H9 (cell line): ENCODE results near the gene OBP2B. TPM values are rescaled to one million over a fixed set of nuclear protein-coding genes. Genes with fewer than 3 reads are reported as not detected.

Source experiments
- DNase-seq: peaks from one replicate; pipeline ENCODE4 v3.0.0-alpha.2; 2017
- H2AFZ ChIP-seq: one replicate; pipeline ENCODE4 v1.6.1; 2013; ENCODE audit warnings: mild to moderate bottlenecking, low read length, control low read depth, moderate library complexity
- H2AK5ac ChIP-seq: 2 replicates; pipeline ENCODE4 v1.6.1; 2013; ENCODE audit warnings: low read length, control low read depth, mixed read lengths; ENCODE audit not compliant: insufficient read length
- H2BK120ac ChIP-seq: one replicate; pipeline ENCODE4 v1.6.1; 2013; ENCODE audit warnings: low read depth, mild to moderate bottlenecking, low read length, control low read depth, inconsistent platforms; ENCODE audit not compliant: poor library complexity, severe bottlenecking
- H2BK12ac ChIP-seq: 2 replicates; pipeline ENCODE4 v1.6.1; 2013; ENCODE audit warnings: low read length, control low read depth, mixed read lengths, low read depth; ENCODE audit not compliant: insufficient read length
- H2BK15ac ChIP-seq: 2 replicates; pipeline ENCODE4 v1.6.1; 2013; ENCODE audit warnings: low read depth, low read length, control low read depth
- H2BK20ac ChIP-seq: one replicate; pipeline ENCODE4 v1.6.1; 2013; ENCODE audit warnings: low read depth, mild to moderate bottlenecking, low read length, control low read depth, inconsistent platforms; ENCODE audit not compliant: poor library complexity, severe bottlenecking
- H2BK5ac ChIP-seq: 2 replicates; pipeline ENCODE4 v1.6.1; 2013; ENCODE audit warnings: low read length, control low read depth, mixed read lengths; ENCODE audit not compliant: insufficient read length
- H3K14ac ChIP-seq: 2 replicates; pipeline ENCODE4 v1.6.1; 2013; ENCODE audit warnings: low read length, control low read depth; ENCODE audit not compliant: insufficient read depth
- H3K18ac ChIP-seq: 2 replicates; pipeline ENCODE4 v1.6.1; 2013; ENCODE audit warnings: low read depth, mild to moderate bottlenecking, mixed read lengths, low read length, control low read depth; ENCODE audit not compliant: insufficient read length
- H3K23ac ChIP-seq: 2 replicates; pipeline ENCODE4 v1.6.1; 2013; ENCODE audit warnings: low read length, control low read depth, mixed read lengths, low read depth; ENCODE audit not compliant: insufficient read length
- H3K23me2 ChIP-seq: 2 replicates; pipeline ENCODE4 v1.6.1; 2013; ENCODE audit warnings: low read depth, mild to moderate bottlenecking, mixed read lengths, low read length, control low read depth; ENCODE audit not compliant: insufficient read length, poor library complexity, severe bottlenecking
- H3K27ac ChIP-seq: 2 replicates; pipeline ENCODE4 v1.5.1; 2013; ENCODE audit warnings: low read length, control low read depth, mixed read lengths, low read depth; ENCODE audit not compliant: insufficient read length
- H3K27me3 ChIP-seq: 2 replicates; pipeline ENCODE4 v1.6.1; 2013; ENCODE audit warnings: low read length, control low read depth, inconsistent platforms; ENCODE audit not compliant: insufficient read depth
- H3K4ac ChIP-seq: 2 replicates; pipeline ENCODE4 v1.6.1; 2013; ENCODE audit warnings: low read depth, mild to moderate bottlenecking, control low read depth, inconsistent platforms, low read length, moderate library complexity
- H3K4me1 ChIP-seq: 2 replicates; pipeline ENCODE4 v1.6.1; 2013; ENCODE audit warnings: low read length, control low read depth, inconsistent platforms; ENCODE audit not compliant: insufficient read depth
- H3K4me2 ChIP-seq: 2 replicates; pipeline ENCODE4 v1.6.1; 2013; ENCODE audit warnings: low read length, control low read depth, mixed read lengths; ENCODE audit not compliant: insufficient read length, insufficient read depth
- H3K56ac ChIP-seq: 2 replicates; pipeline ENCODE4 v1.6.1; 2013; ENCODE audit warnings: low read depth, mild to moderate bottlenecking, mixed read lengths, low read length, control low read depth; ENCODE audit not compliant: insufficient read length
- H3K79me1 ChIP-seq: 2 replicates; pipeline ENCODE4 v1.6.1; 2013; ENCODE audit warnings: low read depth, mild to moderate bottlenecking, moderate library complexity, low read length, control low read depth, inconsistent platforms; ENCODE audit not compliant: insufficient read depth, poor library complexity, severe bottlenecking
- H3K79me2 ChIP-seq: 2 replicates; pipeline ENCODE4 v1.6.1; 2013; ENCODE audit warnings: low read length, control low read depth, inconsistent platforms; ENCODE audit not compliant: insufficient read depth
- H3K9ac ChIP-seq: 2 replicates; pipeline ENCODE4 v1.6.1; 2013; ENCODE audit warnings: low read length, control low read depth, mixed read lengths; ENCODE audit not compliant: insufficient read length; ENCODE audit errors: extremely low read depth
- H3K9me3 ChIP-seq: one replicate; pipeline ENCODE4 v1.6.1; 2013; ENCODE audit warnings: low read depth, low read length, inconsistent platforms; ENCODE audit not compliant: control insufficient read depth
- H3T11ph ChIP-seq: one replicate; pipeline ENCODE4 v1.6.1; 2013; ENCODE audit warnings: mild to moderate bottlenecking, low read length, control low read depth, inconsistent platforms
- H4K20me1 ChIP-seq: one replicate; pipeline ENCODE4 v1.6.1; 2013; ENCODE audit not compliant: control insufficient read depth, insufficient read length, insufficient read depth
- H4K5ac ChIP-seq: 2 replicates; pipeline ENCODE4 v1.6.1; 2013; ENCODE audit warnings: low read depth, mild to moderate bottlenecking, mixed read lengths, low read length, control low read depth; ENCODE audit not compliant: insufficient read length
- H4K8ac ChIP-seq: replicated peaks from 2 replicates; pipeline ENCODE4 v1.6.1; 2013; ENCODE audit warnings: low read length, control low read depth, mixed read lengths, low read depth; ENCODE audit not compliant: insufficient read length
- H4K91ac ChIP-seq: 2 replicates; pipeline ENCODE4 v1.6.1; 2013; ENCODE audit warnings: low read depth, mild to moderate bottlenecking, moderate library complexity, mixed read lengths, low read length, control low read depth; ENCODE audit not compliant: insufficient read length
- H3K27ac Mint-ChIP-seq, 3 experiments: 2 replicates in 2 of 3; 3 replicates in 1 of 3; pipeline ENCODE4 v1.8.0; 2020 to 2021; ENCODE audit warnings: mixed read lengths in 3 of 3, mild to moderate bottlenecking in 1 of 3, moderate library complexity in 1 of 3
- H3K27me3 Mint-ChIP-seq: 2 replicates; pipeline ENCODE4 v1.8.0; 2021; ENCODE audit warnings: low read depth, mild to moderate bottlenecking, moderate library complexity, mixed read lengths
- H3K36me3 Mint-ChIP-seq, 3 experiments: 2 replicates in 2 of 3; 3 replicates in 1 of 3; pipeline ENCODE4 v1.8.0; 2020 to 2021; ENCODE audit warnings: low read depth in 3 of 3, mixed read lengths in 3 of 3; ENCODE audit not compliant: insufficient read depth in 1 of 3
- H3K4me1 Mint-ChIP-seq, 2 experiments: 2 replicates each; pipeline ENCODE4 v1.8.0; 2020; ENCODE audit warnings: mixed read lengths in 2 of 2
- H3K4me3 Mint-ChIP-seq, 2 experiments: 2 replicates in 1 of 2; 3 replicates in 1 of 2; pipeline ENCODE4 v1.8.0; 2020 to 2021; ENCODE audit warnings: mild to moderate bottlenecking in 2 of 2, mixed read lengths in 2 of 2, moderate library complexity in 1 of 2
- H3K9me3 Mint-ChIP-seq, 2 experiments: 2 replicates in 1 of 2; 3 replicates in 1 of 2; pipeline ENCODE4 v1.8.0; 2020; ENCODE audit warnings: mild to moderate bottlenecking in 2 of 2, mixed read lengths in 2 of 2, moderate library complexity in 1 of 2
- total RNA-seq: library from RNA; stranded (reverse); gene quantifications from 2 replicates; pipeline ENCODE4 v1.2.1, GENCODE V29; 2021
- TF ChIP-seq, protein P1 (sequence below): fragments of 200-600 bp; sonication (generic); conservative IDR thresholded peaks from 3 replicates; pipeline ENCODE4 v1.8.0; 2021; ENCODE audit warnings: antibody characterized with exemption, mild to moderate bottlenecking

Gene OBP2B
- total RNA-seq, 1 experiment from 2014 or later = not detected

DNA sequence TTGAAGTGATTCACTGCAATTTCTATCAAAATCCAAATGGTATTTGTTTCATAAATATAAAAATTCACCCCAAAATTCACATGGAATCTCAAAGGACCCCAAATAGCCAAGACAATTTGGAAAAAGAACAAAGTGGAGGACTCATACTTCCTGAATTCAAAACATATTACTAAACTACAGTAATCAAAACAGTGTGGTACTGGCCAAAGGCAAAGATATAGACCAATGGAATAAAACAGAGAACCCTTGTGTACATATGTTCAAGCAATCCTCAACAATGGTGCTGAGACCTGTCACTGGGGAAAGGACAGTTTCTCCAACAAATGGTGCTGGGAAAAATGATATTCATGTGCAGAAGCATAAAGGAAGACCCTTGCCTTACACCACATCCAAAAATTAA lies 14.0 kb downstream of the OBP2B start:
- no peaks in the 10 kb centered on the region for H4K20me1 ChIP-seq
- no peak overlapping the region for H3T11ph ChIP-seq
- no peak overlapping the region for H3K27ac ChIP-seq
- H3K23ac ChIP-seq = no peak overlapping the region
- H2AK5ac ChIP-seq = no peak overlapping the region
- peaks cover 79% of the 10 kb centered on the region for H3K27me3 Mint-ChIP-seq
- no peak overlapping the region for H4K8ac ChIP-seq
- H3K36me3 Mint-ChIP-seq = no peaks in the 10 kb centered on the region
- H4K5ac ChIP-seq = no peak overlapping the region
- no peak overlapping the region for H3K27ac Mint-ChIP-seq
- H3K4me3 Mint-ChIP-seq = no peak overlapping the region
- peaks cover 4 to 8% of the 10 kb centered on the region in 2 experiments; a peak in 2 of 5 replicates for H3K9me3 Mint-ChIP-seq
- no peaks in the 10 kb centered on the region for H3K4me1 ChIP-seq
- TF ChIP-seq, protein P1, sequence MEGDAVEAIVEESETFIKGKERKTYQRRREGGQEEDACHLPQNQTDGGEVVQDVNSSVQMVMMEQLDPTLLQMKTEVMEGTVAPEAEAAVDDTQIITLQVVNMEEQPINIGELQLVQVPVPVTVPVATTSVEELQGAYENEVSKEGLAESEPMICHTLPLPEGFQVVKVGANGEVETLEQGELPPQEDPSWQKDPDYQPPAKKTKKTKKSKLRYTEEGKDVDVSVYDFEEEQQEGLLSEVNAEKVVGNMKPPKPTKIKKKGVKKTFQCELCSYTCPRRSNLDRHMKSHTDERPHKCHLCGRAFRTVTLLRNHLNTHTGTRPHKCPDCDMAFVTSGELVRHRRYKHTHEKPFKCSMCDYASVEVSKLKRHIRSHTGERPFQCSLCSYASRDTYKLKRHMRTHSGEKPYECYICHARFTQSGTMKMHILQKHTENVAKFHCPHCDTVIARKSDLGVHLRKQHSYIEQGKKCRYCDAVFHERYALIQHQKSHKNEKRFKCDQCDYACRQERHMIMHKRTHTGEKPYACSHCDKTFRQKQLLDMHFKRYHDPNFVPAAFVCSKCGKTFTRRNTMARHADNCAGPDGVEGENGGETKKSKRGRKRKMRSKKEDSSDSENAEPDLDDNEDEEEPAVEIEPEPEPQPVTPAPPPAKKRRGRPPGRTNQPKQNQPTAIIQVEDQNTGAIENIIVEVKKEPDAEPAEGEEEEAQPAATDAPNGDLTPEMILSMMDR = no peak
- no peak overlapping the region for H3K18ac ChIP-seq
- H3K27me3 ChIP-seq = no peaks in the 10 kb centered on the region
- no peak overlapping the region for H3K9ac ChIP-seq
- H3K23me2 ChIP-seq = no peaks in the 10 kb centered on the region
- DNase-seq = no peak
- 0 out of 4 replicates have a peak, but pooled peaks cover 0 to 1% of the 10 kb centered on the region in 2 experiments for H3K4me1 Mint-ChIP-seq
- no peak overlapping the region for H2BK15ac ChIP-seq
- no peaks in the 10 kb centered on the region for H3K9me3 ChIP-seq
- H4K91ac ChIP-seq = no peak overlapping the region
- no peak overlapping the region for H3K14ac ChIP-seq
- H2BK120ac ChIP-seq = no peak overlapping the region
- no peak overlapping the region for H2AFZ ChIP-seq
- no peak overlapping the region for H3K4ac ChIP-seq
- H3K4me2 ChIP-seq = no peak overlapping the region
- H2BK5ac ChIP-seq = no peak overlapping the region
- no peaks in the 10 kb centered on the region for H3K79me2 ChIP-seq
- H2BK20ac ChIP-seq = no peak overlapping the region
- H3K56ac ChIP-seq = no peak overlapping the region
- no peak overlapping the region for H2BK12ac ChIP-seq
- H3K79me1 ChIP-seq = no peaks in the 10 kb centered on the region
